Astrocyte (in vitro differentiated cells and primary cell): ENCODE results near the gene KLF11. TPM values are rescaled to one million over a fixed set of nuclear protein-coding genes. Genes with fewer than 3 reads are reported as not detected.

Source experiments
- DNase-seq: peaks from one replicate; pipeline ENCODE4 v3.0.0-alpha.2; 2010; ENCODE audit warnings: low read depth
- FAIRE-seq: peaks from 2 replicates; lab custom pipeline; 2011; peaks lifted over from hg19 to GRCh38; lab: Jason Lieb, UNC
- H2AFZ ChIP-seq: 2 replicates; pipeline ENCODE4 v1.6.0; 2012; ENCODE audit warnings: low read depth, low read length, inconsistent platforms
- H3K27ac ChIP-seq: 2 replicates; pipeline ENCODE4 v1.5.1; 2011; ENCODE audit warnings: low read depth, low read length, inconsistent platforms
- H3K27me3 ChIP-seq: 2 replicates; pipeline ENCODE4 v1.6.0; 2011; ENCODE audit warnings: low read length, inconsistent platforms; ENCODE audit not compliant: insufficient read depth
- H3K36me3 ChIP-seq: 2 replicates; pipeline ENCODE4 v1.5.1; 2011; ENCODE audit warnings: low read length, inconsistent platforms; ENCODE audit not compliant: insufficient read depth
- H3K4me1 ChIP-seq: 2 replicates; pipeline ENCODE4 v1.5.1; 2011; ENCODE audit warnings: low read length, inconsistent platforms; ENCODE audit not compliant: insufficient read depth
- H3K4me2 ChIP-seq: 2 replicates; pipeline ENCODE4 v1.6.0; 2012; ENCODE audit warnings: low read length, inconsistent platforms
- H3K4me3 ChIP-seq: 2 replicates; pipeline ENCODE4 v1.5.1; 2011; ENCODE audit warnings: low read depth, mild to moderate bottlenecking, low read length, inconsistent platforms; ENCODE audit not compliant: insufficient read depth
- H3K79me2 ChIP-seq: 2 replicates; pipeline ENCODE4 v1.6.0; 2012; ENCODE audit warnings: mild to moderate bottlenecking, low read length, inconsistent platforms; ENCODE audit not compliant: insufficient read depth
- H3K9ac ChIP-seq: 2 replicates; pipeline ENCODE4 v1.6.0; 2012; ENCODE audit warnings: mild to moderate bottlenecking, low read length, inconsistent platforms
- H3K9me3 ChIP-seq: 2 replicates; pipeline ENCODE4 v1.5.1; 2012; ENCODE audit warnings: low read depth, mild to moderate bottlenecking, low read length, inconsistent platforms; ENCODE audit not compliant: insufficient read depth
- H4K20me1 ChIP-seq: 2 replicates; pipeline ENCODE4 v1.6.0; 2012; ENCODE audit warnings: low read length, inconsistent platforms; ENCODE audit not compliant: insufficient read depth
- H3K27ac Mint-ChIP-seq: one replicate; pipeline ENCODE4 v1.8.0; 2021; ENCODE audit warnings: mild to moderate bottlenecking, mixed read lengths; ENCODE audit not compliant: unreplicated experiment
- H3K27me3 Mint-ChIP-seq: one replicate; pipeline ENCODE4 v1.8.0; 2021; ENCODE audit warnings: low read depth, mixed read lengths; ENCODE audit not compliant: unreplicated experiment
- H3K36me3 Mint-ChIP-seq: one replicate; pipeline ENCODE4 v1.8.0; 2021; ENCODE audit warnings: low read depth, mixed read lengths; ENCODE audit not compliant: unreplicated experiment
- H3K4me1 Mint-ChIP-seq: one replicate; pipeline ENCODE4 v1.8.0; 2021; ENCODE audit warnings: low read depth, mixed read lengths; ENCODE audit not compliant: unreplicated experiment
- H3K4me3 Mint-ChIP-seq: one replicate; pipeline ENCODE4 v1.8.0; 2021; ENCODE audit warnings: mild to moderate bottlenecking, moderate library complexity, mixed read lengths; ENCODE audit not compliant: unreplicated experiment
- H3K9me3 Mint-ChIP-seq: one replicate; pipeline ENCODE4 v1.8.0; 2021; ENCODE audit warnings: mild to moderate bottlenecking, mixed read lengths; ENCODE audit not compliant: unreplicated experiment
- EZH2 ChIP-seq: IDR thresholded peaks from 2 replicates; pipeline ENCODE4 v1.6.1; 2012; ENCODE audit warnings: mild to moderate bottlenecking, low read length, inconsistent platforms; ENCODE audit not compliant: insufficient read depth
- total RNA-seq: library from RNA; stranded (reverse); gene quantifications from 2 replicates; pipeline ENCODE4 v1.2.1, GENCODE V29; 2021
- TF ChIP-seq, protein P1 (sequence below): IDR thresholded peaks from 2 replicates; pipeline ENCODE4 v1.5.1; 2011; ENCODE audit warnings: low read depth, mild to moderate bottlenecking, inconsistent platforms, low read length, moderate library complexity; ENCODE audit not compliant: insufficient read depth

KLF11 gene
- total RNA-seq, 1 donor from 2014 or later = 9.8 TPM

DNA sequence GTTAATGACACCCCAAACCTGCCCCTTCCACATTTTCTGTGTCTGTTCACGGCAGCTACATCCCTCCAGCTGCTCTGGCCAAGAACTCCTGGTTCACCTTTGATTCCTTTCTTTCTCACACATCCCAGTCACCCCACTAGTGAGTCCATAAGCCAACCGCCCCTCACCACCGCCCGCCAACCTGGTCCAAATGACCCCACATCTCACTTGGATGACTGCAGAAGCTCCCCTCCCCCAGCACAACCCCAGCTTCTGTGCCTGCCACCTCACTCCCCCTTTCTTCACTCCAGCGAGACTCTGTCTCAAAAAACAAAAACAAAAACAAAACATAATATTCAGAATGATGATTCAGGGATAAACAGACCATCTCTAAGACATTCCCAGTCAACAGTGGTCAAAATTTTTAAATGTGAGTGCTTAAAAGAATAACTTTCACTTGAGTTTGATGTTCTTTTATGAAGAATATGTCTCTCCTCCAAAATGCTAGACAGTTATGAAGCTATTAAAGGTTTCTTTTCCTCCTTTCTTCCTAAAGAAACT is 33.7 kb downstream of the KLF11 start:
- Histone ChIP-seq H3K27me3 (peaks cover 16% of the 10 kb centered on the region), H3K4me1 (peaks cover 14% of the 10 kb centered on the region), H3K79me2 (no peaks in the 10 kb centered on the region), H2AFZ (no peak overlapping the region), H3K4me2 (no peak overlapping the region), H3K27ac (no peak overlapping the region), H4K20me1 (peaks cover 14% of the 10 kb centered on the region), H3K4me3 (no peak overlapping the region), H3K9me3 (no peaks in the 10 kb centered on the region), H3K36me3 (no peaks in the 10 kb centered on the region), H3K9ac (no peak overlapping the region)
- H3K27ac Mint-ChIP-seq = no peak overlapping the region
- H3K4me1 Mint-ChIP-seq = peaks cover 8% of the 10 kb centered on the region
- FAIRE-seq (no peak), DNase-seq (no peak)
- peaks cover 1% of the 10 kb centered on the region for H3K36me3 Mint-ChIP-seq
- H3K27me3 Mint-ChIP-seq = peaks cover 50% of the 10 kb centered on the region
- no peak for TF ChIP-seq EZH2
- TF ChIP-seq, protein P1, sequence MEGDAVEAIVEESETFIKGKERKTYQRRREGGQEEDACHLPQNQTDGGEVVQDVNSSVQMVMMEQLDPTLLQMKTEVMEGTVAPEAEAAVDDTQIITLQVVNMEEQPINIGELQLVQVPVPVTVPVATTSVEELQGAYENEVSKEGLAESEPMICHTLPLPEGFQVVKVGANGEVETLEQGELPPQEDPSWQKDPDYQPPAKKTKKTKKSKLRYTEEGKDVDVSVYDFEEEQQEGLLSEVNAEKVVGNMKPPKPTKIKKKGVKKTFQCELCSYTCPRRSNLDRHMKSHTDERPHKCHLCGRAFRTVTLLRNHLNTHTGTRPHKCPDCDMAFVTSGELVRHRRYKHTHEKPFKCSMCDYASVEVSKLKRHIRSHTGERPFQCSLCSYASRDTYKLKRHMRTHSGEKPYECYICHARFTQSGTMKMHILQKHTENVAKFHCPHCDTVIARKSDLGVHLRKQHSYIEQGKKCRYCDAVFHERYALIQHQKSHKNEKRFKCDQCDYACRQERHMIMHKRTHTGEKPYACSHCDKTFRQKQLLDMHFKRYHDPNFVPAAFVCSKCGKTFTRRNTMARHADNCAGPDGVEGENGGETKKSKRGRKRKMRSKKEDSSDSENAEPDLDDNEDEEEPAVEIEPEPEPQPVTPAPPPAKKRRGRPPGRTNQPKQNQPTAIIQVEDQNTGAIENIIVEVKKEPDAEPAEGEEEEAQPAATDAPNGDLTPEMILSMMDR = no peak
- no peak overlapping the region for H3K4me3 Mint-ChIP-seq
- peaks cover 2% of the 10 kb centered on the region for H3K9me3 Mint-ChIP-seq

DNA sequence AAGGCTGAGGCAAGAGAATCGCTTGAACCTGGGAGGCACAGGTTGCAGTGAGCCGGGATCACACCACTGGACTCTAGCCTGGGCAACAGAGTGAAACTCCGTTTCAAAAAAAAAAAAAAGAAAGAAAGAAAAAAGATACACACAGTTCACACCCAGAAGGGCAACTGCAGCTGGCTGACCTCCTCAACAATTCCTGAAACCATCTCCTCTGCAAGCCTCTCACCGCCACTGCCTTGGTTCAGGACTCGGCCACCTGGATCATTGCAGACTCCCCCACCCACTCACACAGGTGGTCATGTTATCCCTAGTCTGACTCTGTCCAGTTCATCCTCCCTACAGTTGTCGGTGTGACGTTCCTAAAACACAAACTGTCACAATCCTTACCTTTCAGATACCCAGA is 34.7 kb downstream of the KLF11 start:
- TF ChIP-seq EZH2 = no peak
- TF ChIP-seq, protein P1 = no peak
- H3K79me2 ChIP-seq = no peaks in the 10 kb centered on the region
- no peak overlapping the region for H3K27ac Mint-ChIP-seq
- H3K4me1 ChIP-seq = peaks cover 14% of the 10 kb centered on the region
- H2AFZ ChIP-seq = no peak overlapping the region
- peaks cover 1% of the 10 kb centered on the region for H3K36me3 Mint-ChIP-seq
- H3K9ac ChIP-seq = no peak overlapping the region
- no peak overlapping the region for H3K4me3 ChIP-seq
- no peak overlapping the region for H3K27ac ChIP-seq
- H3K27me3 ChIP-seq = peaks cover 21% of the 10 kb centered on the region
- H3K27me3 Mint-ChIP-seq = peaks cover 54% of the 10 kb centered on the region
- no peaks in the 10 kb centered on the region for H3K9me3 ChIP-seq
- H3K4me1 Mint-ChIP-seq = peaks cover 9% of the 10 kb centered on the region
- no peak overlapping the region for H3K4me2 ChIP-seq
- FAIRE-seq (no peak), DNase-seq (no peak)
- peaks cover 2% of the 10 kb centered on the region for H3K9me3 Mint-ChIP-seq
- peaks cover 14% of the 10 kb centered on the region for H4K20me1 ChIP-seq
- H3K4me3 Mint-ChIP-seq = no peak overlapping the region
- H3K36me3 ChIP-seq = no peaks in the 10 kb centered on the region

DNA sequence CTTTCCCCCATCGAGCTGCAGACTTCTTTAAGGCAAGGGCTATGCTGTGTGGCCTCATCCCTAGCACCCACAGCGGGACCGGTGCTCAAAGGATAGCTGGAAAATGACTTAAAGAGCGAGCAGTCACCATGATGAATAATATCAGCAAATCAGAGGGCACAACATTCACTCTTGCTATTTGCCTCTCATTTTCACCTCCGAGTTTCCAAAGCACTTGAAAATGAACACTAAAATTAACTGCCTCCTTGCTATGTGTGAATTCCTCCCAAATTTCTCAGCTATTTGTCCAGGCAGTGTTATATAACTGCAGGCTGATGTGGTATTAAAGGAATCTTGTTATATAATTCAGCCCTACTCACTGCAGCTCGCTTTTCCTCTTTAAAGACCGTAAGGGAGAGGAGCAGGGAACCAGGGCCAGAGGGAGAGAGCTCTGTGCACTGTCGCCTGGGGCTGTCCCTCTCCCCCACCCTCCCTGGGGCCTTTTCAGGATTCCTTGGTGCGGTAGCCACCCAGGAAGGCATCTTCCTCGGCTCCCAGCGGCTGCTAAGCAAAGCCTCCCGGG is 35.4 kb downstream of the KLF11 start:
- H3K4me3 ChIP-seq = peak overlapping the region; percentile 51
- Mint-ChIP-seq H3K9me3 (peaks cover 2% of the 10 kb centered on the region), H3K27me3 (peaks cover 52% of the 10 kb centered on the region), H3K4me1 (peaks cover 17% of the 10 kb centered on the region), H3K27ac (peak overlapping the region; percentile 36), H3K4me3 (peak overlapping the region; percentile 86), H3K36me3 (peaks cover 1% of the 10 kb centered on the region)
- no peaks in the 10 kb centered on the region for H3K79me2 ChIP-seq
- H3K4me2 ChIP-seq = peak overlapping the region; percentile 80
- no peak for TF ChIP-seq EZH2
- TF ChIP-seq, protein P1 = no peak
- no peaks in the 10 kb centered on the region for H3K9me3 ChIP-seq
- H3K4me1 ChIP-seq = peaks cover 14% of the 10 kb centered on the region
- H4K20me1 ChIP-seq = peaks cover 14% of the 10 kb centered on the region
- H2AFZ ChIP-seq = peak overlapping the region; percentile 29
- FAIRE-seq (no peak), DNase-seq (peak; percentile 39)
- H3K9ac ChIP-seq = peak overlapping the region; percentile 32
- H3K27ac ChIP-seq = no peak overlapping the region
- H3K36me3 ChIP-seq = no peaks in the 10 kb centered on the region
- H3K27me3 ChIP-seq = peaks cover 21% of the 10 kb centered on the region
